Peyer's patch (tissue), 4 donors: ENCODE measurements around the gene GM2A. TPM values are rescaled to one million over a fixed set of nuclear protein-coding genes. Genes with fewer than 3 reads are reported as not detected.
A peak's percentile ranks its signal among the peaks of the same experiment; 100 is the strongest.

Source experiments
- DNase-seq, 3 donors: peaks; one replicate each; pipeline ENCODE4 v3.0.0-alpha.2; 2017 to 2019
- H3K27ac ChIP-seq, 4 donors: fragments of 200-600 bp; sonication (generic); one replicate each; pipeline ENCODE4 v1.5.1; 2016 to 2019
- H3K27me3 ChIP-seq, 2 donors: fragments of 200-600 bp; sonication (generic); one replicate each; pipeline ENCODE4 v1.5.1; 2019
- H3K36me3 ChIP-seq, 3 donors: fragments of 200-600 bp; sonication (generic); one replicate each; pipeline ENCODE4 v1.5.1; 2016 to 2019
- H3K4me1 ChIP-seq, 4 donors: fragments of 200-600 bp; sonication (generic); one replicate each; pipeline ENCODE4 v1.5.1; 2016 to 2019
- H3K4me3 ChIP-seq, 4 donors: fragments of 200-600 bp; sonication (generic); 1 replicate in 3 of 4; 2 replicates in 1 of 4; pipeline ENCODE4 v1.5.1; 2016 to 2019; ENCODE audit warnings: mild to moderate bottlenecking in 1 of 4
- H3K9me3 ChIP-seq, 4 donors: fragments of 200-600 bp; sonication (generic); one replicate each; pipeline ENCODE4 v1.5.1; 2016 to 2019; ENCODE audit warnings: mild to moderate bottlenecking in 1 of 4
- POLR2A ChIP-seq, 2 donors: fragments of 450-650 bp; IDR thresholded peaks; one replicate each; pipeline ENCODE4 v1.5.1; 2017; ENCODE audit warnings: antibody characterized with exemption in 2 of 2, mild to moderate bottlenecking in 2 of 2, moderate library complexity in 2 of 2
- total RNA-seq, 4 donors: library from RNA; depleted of rRNA; stranded (reverse); fragments of >200 nt; gene quantifications; one replicate each; pipeline ENCODE4 v1.1.0, GENCODE V29; 2016
- TF ChIP-seq, protein P1 (sequence below), 6 experiments: fragments of 450-650 bp in 4 of 6; fragments of 200-600 bp in 2 of 6; sonication (generic) in 1 of 6; IDR thresholded peaks; one replicate each; pipeline ENCODE4 v1.5.1; 2017 to 2019; ENCODE audit warnings: antibody characterized with exemption in 6 of 6, mild to moderate bottlenecking in 3 of 6, moderate library complexity in 1 of 6

The GM2A gene
- total RNA-seq, 4 donors from 2014 or later = 15.1 to 27.2 (median 16.8) TPM

DNA sequence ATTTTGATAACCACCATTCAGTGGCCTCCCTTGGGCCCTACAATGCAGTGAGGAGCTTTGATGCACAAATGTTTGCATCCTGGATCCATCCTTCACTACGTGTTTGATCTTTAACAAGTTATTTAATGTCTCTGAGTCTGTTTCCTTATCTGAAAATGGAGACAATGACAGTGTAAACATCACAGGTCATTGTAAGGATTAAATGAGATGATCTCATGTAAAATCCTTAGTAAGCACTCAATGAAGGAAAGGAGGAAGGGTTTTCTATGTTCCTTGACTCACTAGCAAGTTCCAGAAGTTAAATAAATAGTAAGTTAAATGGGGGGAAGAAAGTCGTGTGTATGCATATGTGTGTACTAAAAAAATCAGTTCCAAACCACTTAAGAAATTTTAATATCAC lies 60.4 kb downstream of the GM2A start:
- no peaks in the 10 kb centered on the region for H3K36me3 ChIP-seq
- TF ChIP-seq, protein P1, sequence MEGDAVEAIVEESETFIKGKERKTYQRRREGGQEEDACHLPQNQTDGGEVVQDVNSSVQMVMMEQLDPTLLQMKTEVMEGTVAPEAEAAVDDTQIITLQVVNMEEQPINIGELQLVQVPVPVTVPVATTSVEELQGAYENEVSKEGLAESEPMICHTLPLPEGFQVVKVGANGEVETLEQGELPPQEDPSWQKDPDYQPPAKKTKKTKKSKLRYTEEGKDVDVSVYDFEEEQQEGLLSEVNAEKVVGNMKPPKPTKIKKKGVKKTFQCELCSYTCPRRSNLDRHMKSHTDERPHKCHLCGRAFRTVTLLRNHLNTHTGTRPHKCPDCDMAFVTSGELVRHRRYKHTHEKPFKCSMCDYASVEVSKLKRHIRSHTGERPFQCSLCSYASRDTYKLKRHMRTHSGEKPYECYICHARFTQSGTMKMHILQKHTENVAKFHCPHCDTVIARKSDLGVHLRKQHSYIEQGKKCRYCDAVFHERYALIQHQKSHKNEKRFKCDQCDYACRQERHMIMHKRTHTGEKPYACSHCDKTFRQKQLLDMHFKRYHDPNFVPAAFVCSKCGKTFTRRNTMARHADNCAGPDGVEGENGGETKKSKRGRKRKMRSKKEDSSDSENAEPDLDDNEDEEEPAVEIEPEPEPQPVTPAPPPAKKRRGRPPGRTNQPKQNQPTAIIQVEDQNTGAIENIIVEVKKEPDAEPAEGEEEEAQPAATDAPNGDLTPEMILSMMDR (IDR thresholded peaks at IDR 0.05) = no peak
- TF ChIP-seq POLR2A (IDR thresholded peaks at IDR 0.05) = no peak
- H3K27me3 ChIP-seq = no peaks in the 10 kb centered on the region
- no peak for DNase-seq
- H3K4me1 ChIP-seq = no peaks in the 10 kb centered on the region
- H3K9me3 ChIP-seq = no peaks in the 10 kb centered on the region
- no peak overlapping the region for H3K4me3 ChIP-seq
- H3K27ac ChIP-seq = no peak overlapping the region

DNA sequence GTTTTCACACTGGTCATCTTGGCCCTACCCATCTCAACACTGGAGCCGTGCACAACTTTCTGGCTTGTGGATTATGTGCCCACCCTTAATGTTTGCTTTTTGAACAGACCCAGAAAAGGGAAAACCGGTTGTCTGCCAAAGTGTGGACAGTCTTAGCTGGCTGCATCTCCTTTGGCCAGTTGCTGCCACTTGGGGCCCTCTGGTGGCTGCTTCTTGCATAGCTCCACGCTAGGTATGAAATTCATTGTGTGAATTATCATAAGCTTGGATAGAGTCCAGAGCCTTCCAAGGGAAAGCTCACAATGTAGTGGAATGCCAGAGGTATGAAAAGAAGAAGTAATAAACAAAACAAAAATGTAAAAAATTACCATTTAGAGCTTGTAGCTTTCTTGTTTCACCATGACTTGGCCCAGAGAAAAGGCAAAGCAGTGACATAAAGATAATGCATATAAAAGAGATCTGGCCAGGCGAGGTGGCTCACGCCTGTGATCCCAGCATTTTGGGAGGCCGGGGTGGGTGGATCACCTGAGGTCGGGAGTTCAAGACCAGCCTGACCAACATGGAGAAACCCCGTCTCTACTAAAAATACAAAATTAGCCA lies 63.1 kb downstream of the GM2A start:
- Histone ChIP-seq H3K36me3 (no peaks in the 10 kb centered on the region), H3K9me3 (no peaks in the 10 kb centered on the region), H3K27me3 (no peaks in the 10 kb centered on the region), H3K27ac (no peak overlapping the region), H3K4me3 (no peak overlapping the region), H3K4me1 (no peaks in the 10 kb centered on the region)
- peak; percentile 61 to 89 (median 75) for DNase-seq
- TF ChIP-seq, protein P1 (IDR thresholded peaks at IDR 0.05) = peak; percentile 45 to 81 (median 74)
- TF ChIP-seq POLR2A (IDR thresholded peaks at IDR 0.05) = no peak

DNA sequence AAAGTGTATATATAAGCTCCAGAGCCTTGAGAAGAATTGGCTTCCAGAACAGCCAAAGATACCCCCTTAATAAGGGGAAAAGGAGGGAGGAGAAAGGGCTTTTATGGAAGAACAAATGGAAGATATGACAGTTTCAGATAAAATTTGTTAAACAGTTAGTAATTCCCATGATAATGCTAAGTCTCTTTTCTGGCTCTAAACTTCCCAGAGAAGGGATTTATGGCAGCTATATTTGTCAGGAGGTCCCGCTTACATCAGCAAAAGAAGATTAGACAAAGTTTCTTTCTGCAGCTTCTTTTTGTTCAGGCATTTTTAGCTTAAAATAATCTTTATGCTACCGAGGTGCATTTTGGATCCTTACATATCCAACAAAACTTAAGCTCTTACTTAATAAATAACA lies 64.9 kb downstream of the GM2A start:
- Histone ChIP-seq H3K27me3 (no peaks in the 10 kb centered on the region), H3K36me3 (no peaks in the 10 kb centered on the region), H3K27ac (no peak overlapping the region), H3K9me3 (no peaks in the 10 kb centered on the region), H3K4me1 (no peaks in the 10 kb centered on the region), H3K4me3 (no peak overlapping the region)
- no peak for TF ChIP-seq POLR2A (IDR thresholded peaks at IDR 0.05)
- TF ChIP-seq, protein P1 (IDR thresholded peaks at IDR 0.05) = no peak
- DNase-seq = no peak

DNA sequence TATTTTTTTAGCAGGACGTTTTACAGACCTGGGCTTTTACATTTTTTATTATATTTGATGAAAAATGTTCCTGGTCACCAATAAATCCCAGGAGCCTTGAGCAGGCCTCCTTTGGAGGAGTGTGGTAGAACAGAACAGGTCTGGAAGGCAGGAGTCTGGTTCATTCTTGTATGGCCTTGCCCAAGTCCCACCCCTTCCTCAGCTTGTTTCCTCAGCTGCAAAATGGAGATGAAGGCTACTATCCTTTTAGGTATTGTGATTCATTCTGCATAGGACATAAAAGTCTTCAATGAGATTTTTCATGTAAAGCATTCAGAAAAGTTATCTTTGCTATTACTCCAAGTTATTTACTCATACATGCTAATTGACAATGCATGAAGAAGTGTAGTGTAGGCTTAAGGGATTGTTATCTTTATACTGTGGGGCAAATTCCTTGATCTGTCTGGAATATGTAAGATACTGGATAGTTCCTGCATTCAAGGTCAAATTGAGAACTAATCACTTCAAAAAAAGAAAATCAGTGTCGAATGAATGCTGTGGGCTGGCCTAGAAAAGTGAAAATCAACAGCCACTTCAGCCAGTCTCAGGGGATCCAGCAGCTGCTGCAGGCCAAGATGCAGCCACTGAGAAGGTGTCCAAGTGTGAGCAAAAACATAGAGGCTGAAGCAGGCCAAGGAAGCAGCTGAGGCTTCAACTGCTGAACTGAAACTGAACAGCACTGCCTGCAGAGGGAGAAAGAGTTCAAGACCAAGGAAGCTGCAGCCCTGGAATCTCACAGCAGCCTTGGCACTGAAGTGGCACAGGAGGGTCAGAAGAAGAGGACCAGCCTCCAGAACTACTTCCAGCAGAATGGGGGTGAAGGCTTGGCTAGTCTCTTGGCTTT lies 66.1 kb downstream of the GM2A start:
- H3K27me3 ChIP-seq = no peaks in the 10 kb centered on the region

More for the DNA sequence above, 66.1 kb downstream of the GM2A start:
- DNase-seq = peak in 1 of 3 donors; percentile 49
- Histone ChIP-seq H3K27ac (no peak overlapping the region), H3K4me3 (no peak overlapping the region), H3K9me3 (no peaks in the 10 kb centered on the region), H3K4me1 (no peaks in the 10 kb centered on the region), H3K36me3 (no peaks in the 10 kb centered on the region)
- TF ChIP-seq, protein P1 (IDR thresholded peaks at IDR 0.05) = no peak
- no peak for TF ChIP-seq POLR2A (IDR thresholded peaks at IDR 0.05)

Other genes starting within 250 kb of the GM2A start
- 100 to 1,000 TPM; 143 to 690 (median 479) TPM for gene GPX3, start 232.6 kb upstream of the GM2A start, total RNA-seq
- 100 to 1,000 TPM; 191 to 352 (median 266) TPM for gene TNIP1, start 172.2 kb upstream of the GM2A start, total RNA-seq
- gene ANXA6, start 95.4 kb upstream of the GM2A start, total RNA-seq = 100 to 1,000 TPM in 1 of 4 donors, 10 to 100 TPM in 3; 11.2 to 228 (median 30.1) TPM
- gene CCDC69, start 29.1 kb upstream of the GM2A start, total RNA-seq = 10 to 100 TPM; 15.8 to 86.6 (median 33.3) TPM
- not detected for gene SLC36A3, start 50.6 kb downstream of the GM2A start, total RNA-seq
- not detected for gene SLC36A2, start 94.4 kb downstream of the GM2A start, total RNA-seq
- gene SLC36A1, start 194.4 kb downstream of the GM2A start, total RNA-seq = 100 to 1,000 TPM in 2 of 4 donors, 10 to 100 TPM in 2; 23.9 to 171 (median 107) TPM